NCI-H345 treated with DMSO at 0.1 percent for 48 hours (cell line): Measurements from ENCODE around the gene ZNF692.
"Not testable (repeated sequence)": the region's sequence is repeated elsewhere in the genome, so short reads cannot be mapped to it uniquely, and the experiment has no call there.

Experiments
- DNase-seq: peaks from one replicate; lab custom pipeline; 2025; ENCODE audit not compliant: unreplicated experiment; lab: John Stamatoyannopoulos, UW

Gene ZNF692

GRCh38 chr1:248882427-248882826 is 23.5 kb upstream of the ZNF692 start:
- not testable (repeated sequence) for DNase-seq

- no peak for DNase-seq
These were observed 22.4 kb upstream of the ZNF692 start for GRCh38 chr1:248881261-248881660.

GRCh38 chr1:248873993-248874533 is 15.2 kb upstream of the ZNF692 start:
- DNase-seq, result peak; percentile 95

- DNase-seq, result peak; percentile 89
These were observed 14.6 kb upstream of the ZNF692 start for GRCh38 chr1:248873409-248873992.

- DNase-seq, result peak; percentile 72
These were observed 14.0 kb upstream of the ZNF692 start for GRCh38 chr1:248872752-248873408.

GRCh38 chr1:248871837-248872401 is 13.0 kb upstream of the ZNF692 start:
- no peak for DNase-seq

GRCh38 chr1:248862998-248863881 is 4.4 kb upstream of the ZNF692 start:
- peak; percentile 64 for DNase-seq

GRCh38 chr1:248862695-248862997 is 3.8 kb upstream of the ZNF692 start:
- DNase-seq, result no peak

- DNase-seq, result no peak
These were observed 2.7 kb upstream of the ZNF692 start for GRCh38 chr1:248861616-248862015.

GRCh38 chr1:248860007-248860406 is 1.1 kb upstream of the ZNF692 start:
- DNase-seq, result no peak

- peak; percentile 21 for DNase-seq
These were observed 592 bp downstream of the ZNF692 start for GRCh38 chr1:248858096-248858890.

- DNase-seq, result no peak
These were observed 1.2 kb downstream of the ZNF692 start for GRCh38 chr1:248857749-248858095.

GRCh38 chr1:248857201-248857600 is 1.7 kb downstream of the ZNF692 start:
- no peak for DNase-seq

- no peak for DNase-seq
These were observed 2.7 kb downstream of the ZNF692 start for GRCh38 chr1:248856176-248856575.

GRCh38 chr1:248855580-248855979 is 3.3 kb downstream of the ZNF692 start:
- no peak for DNase-seq

GRCh38 chr1:248853663-248854375 is 5.1 kb downstream of the ZNF692 start:
- DNase-seq, result no peak

GRCh38 chr1:248852481-248853405 is 6.1 kb downstream of the ZNF692 start:
- no peak for DNase-seq

- no peak for DNase-seq
These were observed 7.5 kb downstream of the ZNF692 start for GRCh38 chr1:248851390-248851789.
